B cell (primary cell): ENCODE data around the gene DCLK1.

Experiments used
- EZH2 ChIP-seq: IDR thresholded peaks from 2 replicates; pipeline ENCODE4 v1.6.1; 2012; ENCODE audit warnings: borderline replicate concordance, low read depth, mild to moderate bottlenecking, moderate library complexity, low read length; ENCODE audit not compliant: insufficient read depth, poor library complexity, severe bottlenecking
- TF ChIP-seq, protein P1 (sequence below): fragments of 200-600 bp; IDR thresholded peaks from one replicate; pipeline ENCODE4 v1.8.0; 2022; ENCODE audit warnings: antibody characterized with exemption, mild to moderate bottlenecking

DNA sequence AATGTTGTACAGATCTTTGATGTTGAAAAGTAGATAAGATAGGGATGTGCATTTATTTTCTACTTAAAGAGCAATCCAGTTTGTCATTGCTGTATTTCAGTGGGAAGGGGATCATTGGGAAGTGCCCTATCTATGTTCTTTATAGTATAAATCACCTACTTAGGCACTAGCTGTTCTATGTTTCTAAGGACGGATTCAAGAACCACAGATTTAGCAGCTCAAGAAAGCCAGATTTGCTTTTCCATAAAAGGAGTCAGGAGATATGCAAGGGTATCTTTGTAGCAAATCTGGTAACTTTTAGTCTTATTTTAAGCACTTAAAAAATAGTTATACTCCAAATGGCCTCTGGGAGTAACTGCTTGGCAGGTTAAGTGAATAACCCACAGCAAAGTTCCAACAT is 23.7 kb downstream of the DCLK1 start:
- TF ChIP-seq, protein P1, sequence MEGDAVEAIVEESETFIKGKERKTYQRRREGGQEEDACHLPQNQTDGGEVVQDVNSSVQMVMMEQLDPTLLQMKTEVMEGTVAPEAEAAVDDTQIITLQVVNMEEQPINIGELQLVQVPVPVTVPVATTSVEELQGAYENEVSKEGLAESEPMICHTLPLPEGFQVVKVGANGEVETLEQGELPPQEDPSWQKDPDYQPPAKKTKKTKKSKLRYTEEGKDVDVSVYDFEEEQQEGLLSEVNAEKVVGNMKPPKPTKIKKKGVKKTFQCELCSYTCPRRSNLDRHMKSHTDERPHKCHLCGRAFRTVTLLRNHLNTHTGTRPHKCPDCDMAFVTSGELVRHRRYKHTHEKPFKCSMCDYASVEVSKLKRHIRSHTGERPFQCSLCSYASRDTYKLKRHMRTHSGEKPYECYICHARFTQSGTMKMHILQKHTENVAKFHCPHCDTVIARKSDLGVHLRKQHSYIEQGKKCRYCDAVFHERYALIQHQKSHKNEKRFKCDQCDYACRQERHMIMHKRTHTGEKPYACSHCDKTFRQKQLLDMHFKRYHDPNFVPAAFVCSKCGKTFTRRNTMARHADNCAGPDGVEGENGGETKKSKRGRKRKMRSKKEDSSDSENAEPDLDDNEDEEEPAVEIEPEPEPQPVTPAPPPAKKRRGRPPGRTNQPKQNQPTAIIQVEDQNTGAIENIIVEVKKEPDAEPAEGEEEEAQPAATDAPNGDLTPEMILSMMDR: no peak
- TF ChIP-seq EZH2: no peak
